HEK293T (cell line): ENCODE measurements around the gene ZNRF3.

Experiments used
- ARNT ChIP-seq: fragments of 450-650 bp; IDR thresholded peaks from 2 replicates; pipeline ENCODE4 v1.6.1; 2017; ENCODE audit warnings: mild to moderate bottlenecking
- BHLHE40 ChIP-seq: fragments of 450-650 bp; IDR thresholded peaks from 2 replicates; pipeline ENCODE4 v1.6.1; 2016; ENCODE audit warnings: mild to moderate bottlenecking, moderate library complexity, borderline replicate concordance
- ELF4 ChIP-seq: fragments of 450-650 bp; IDR thresholded peaks from 2 replicates; pipeline ENCODE4 v1.6.1; 2017; ENCODE audit warnings: antibody characterized with exemption
- FOXM1 ChIP-seq: fragments of 450-650 bp; IDR thresholded peaks from 2 replicates; pipeline ENCODE4 v1.6.1; 2017; ENCODE audit warnings: mild to moderate bottlenecking, borderline replicate concordance
- L3MBTL2 ChIP-seq: fragments of 450-650 bp; conservative IDR thresholded peaks from 2 replicates; pipeline ENCODE4 v1.6.1; 2016; ENCODE audit warnings: mild to moderate bottlenecking
- SUZ12 ChIP-seq: fragments of 450-650 bp; IDR thresholded peaks from 2 replicates; pipeline ENCODE4 v1.6.1; 2016; ENCODE audit warnings: mild to moderate bottlenecking
- TARDBP ChIP-seq: fragments of 450-650 bp; IDR thresholded peaks from 2 replicates; pipeline ENCODE4 v1.6.1; 2016

DNA sequence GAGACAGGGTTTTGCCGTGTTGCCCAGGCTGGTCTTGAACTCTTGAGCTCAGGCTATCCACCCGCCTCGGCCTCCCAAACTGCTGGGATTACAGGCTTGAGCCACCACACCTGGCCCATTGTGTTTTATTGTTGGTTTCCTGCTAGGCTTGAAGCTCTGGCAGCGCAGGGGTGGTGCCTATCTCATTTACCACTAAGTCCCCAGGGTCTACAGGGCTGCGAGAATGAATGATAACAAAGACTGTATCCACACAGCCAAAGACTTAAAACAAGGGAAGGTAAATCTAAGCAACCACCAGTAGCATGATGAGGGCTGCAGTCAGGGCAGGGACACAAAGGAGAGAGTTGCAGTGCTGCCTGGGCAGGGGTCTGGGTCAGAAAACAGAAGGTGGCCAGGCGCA is 45.7 kb upstream of the ZNRF3 start:
- TF ChIP-seq ELF4, result no peak
- no peak for TF ChIP-seq SUZ12
- no peak for TF ChIP-seq ARNT
- TF ChIP-seq BHLHE40, result no peak
- TF ChIP-seq TARDBP, result no peak
- TF ChIP-seq FOXM1, result no peak
- no peak for TF ChIP-seq L3MBTL2
